WI38 (cell line): ENCODE data around the gene WFDC10A.
"Not testable (repeated sequence)": the region's sequence is repeated elsewhere in the genome, so short reads cannot be mapped to it uniquely, and the experiment has no call there.

ENCODE experiments used
- H3K4me3 ChIP-seq: 2 replicates; pipeline ENCODE4 v1.5.1; 2011; ENCODE audit warnings: low read depth, mild to moderate bottlenecking, control low read depth, low read length
- TF ChIP-seq, protein P1 (sequence below): IDR thresholded peaks from 2 replicates; pipeline ENCODE4 v1.5.1; 2012; ENCODE audit warnings: low read depth, mild to moderate bottlenecking, control low read depth, low read length

WFDC10A gene

DNA sequence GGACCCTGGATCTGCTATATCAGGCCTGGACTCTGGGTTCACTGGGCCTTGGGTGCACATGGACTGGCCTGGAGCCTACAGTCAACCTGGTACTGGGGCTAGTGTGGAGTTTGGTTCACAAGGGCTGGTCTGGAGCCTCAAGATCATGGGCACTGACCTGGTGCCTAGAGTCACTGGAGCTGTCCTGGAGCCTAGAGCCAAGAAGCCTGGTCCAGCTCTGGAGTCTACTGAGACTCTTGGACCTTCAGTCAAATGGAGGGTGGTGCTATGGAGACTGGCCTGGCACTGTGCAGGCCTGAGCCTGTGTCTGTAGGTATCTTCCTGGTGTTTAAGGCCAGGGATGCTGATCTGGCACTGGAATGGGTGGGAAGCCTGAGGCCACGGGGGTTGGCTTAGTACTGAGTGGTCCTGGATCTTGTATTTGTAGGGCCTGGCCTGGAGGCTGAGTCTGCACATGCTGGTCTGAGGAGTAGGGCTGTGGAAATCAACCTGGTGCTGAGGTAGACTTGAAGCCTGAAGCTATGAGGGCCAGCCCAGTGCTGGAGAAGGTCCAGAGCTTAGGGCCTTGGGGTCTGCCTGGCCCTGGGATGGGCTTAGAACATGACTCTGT lies 18.0 kb downstream of the WFDC10A start:
- TF ChIP-seq, protein P1, sequence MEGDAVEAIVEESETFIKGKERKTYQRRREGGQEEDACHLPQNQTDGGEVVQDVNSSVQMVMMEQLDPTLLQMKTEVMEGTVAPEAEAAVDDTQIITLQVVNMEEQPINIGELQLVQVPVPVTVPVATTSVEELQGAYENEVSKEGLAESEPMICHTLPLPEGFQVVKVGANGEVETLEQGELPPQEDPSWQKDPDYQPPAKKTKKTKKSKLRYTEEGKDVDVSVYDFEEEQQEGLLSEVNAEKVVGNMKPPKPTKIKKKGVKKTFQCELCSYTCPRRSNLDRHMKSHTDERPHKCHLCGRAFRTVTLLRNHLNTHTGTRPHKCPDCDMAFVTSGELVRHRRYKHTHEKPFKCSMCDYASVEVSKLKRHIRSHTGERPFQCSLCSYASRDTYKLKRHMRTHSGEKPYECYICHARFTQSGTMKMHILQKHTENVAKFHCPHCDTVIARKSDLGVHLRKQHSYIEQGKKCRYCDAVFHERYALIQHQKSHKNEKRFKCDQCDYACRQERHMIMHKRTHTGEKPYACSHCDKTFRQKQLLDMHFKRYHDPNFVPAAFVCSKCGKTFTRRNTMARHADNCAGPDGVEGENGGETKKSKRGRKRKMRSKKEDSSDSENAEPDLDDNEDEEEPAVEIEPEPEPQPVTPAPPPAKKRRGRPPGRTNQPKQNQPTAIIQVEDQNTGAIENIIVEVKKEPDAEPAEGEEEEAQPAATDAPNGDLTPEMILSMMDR: no peak
- H3K4me3 ChIP-seq: no peak overlapping the region

DNA sequence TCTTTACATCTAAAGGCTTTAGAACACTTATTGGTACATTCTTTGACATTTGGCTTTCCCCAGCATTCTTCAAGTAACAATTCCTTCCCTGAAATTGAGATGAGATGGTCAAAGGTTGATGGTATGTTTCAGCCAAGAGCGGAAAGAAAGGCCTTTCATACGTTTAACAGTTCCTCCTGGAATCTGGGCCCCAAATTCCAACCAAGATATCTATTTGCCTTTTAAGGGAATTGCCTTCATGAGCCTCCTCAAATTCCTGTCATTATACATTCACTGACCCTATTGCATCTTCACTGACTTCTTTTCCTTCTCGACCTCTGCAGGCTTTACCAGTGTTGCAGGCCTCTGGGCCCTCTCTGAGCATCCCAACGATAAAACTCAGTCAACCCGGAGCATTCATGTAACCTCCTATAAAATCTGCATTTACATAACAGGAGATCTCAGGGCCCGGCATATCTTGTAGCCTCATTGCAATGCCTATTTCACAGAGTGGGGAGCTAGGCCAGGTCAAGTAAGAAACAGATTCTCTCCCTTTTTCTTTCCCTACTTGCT lies 19.8 kb downstream of the WFDC10A start:
- TF ChIP-seq, protein P1: no peak
- H3K4me3 ChIP-seq: no peak overlapping the region

DNA sequence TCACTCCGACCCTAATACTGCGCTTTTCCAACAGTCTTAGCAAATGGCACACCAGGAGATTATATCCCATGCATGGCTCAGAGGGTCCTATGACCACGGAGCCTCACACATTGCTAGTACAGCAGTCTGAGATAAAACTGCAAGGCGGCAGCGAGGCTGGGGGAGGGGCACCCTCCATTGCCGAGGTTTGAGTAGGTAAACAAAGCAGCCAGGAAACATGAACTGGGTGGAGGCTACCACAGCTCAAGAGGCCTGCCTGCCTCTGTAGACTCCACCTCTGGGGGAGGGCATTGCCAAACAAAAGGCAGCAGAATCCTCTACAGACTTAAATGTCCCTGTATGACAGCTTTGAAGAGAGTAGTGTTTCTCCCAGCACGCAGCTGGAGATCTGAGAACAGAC lies 22.2 kb downstream of the WFDC10A start:
- not testable (repeated sequence) for H3K4me3 ChIP-seq

DNA sequence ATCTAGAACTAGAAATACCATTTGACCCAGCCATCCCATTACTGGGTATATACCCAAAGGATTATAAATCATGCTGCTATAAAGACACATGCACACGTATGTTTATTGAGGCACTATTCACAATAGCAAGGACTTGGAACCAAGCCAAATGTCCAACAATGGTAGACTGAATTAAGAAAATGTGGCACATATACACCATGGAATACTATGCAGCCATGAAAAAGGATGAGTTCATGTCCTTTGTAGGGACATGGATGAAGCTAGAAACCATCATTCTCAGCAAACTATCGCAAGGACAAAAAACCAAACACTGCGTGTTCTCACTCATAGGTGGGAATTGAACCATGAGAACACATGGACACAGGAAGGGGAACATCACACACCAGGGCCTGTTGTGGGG lies 27.5 kb downstream of the WFDC10A start:
- H3K4me3 ChIP-seq: not testable (repeated sequence)

GRCh38 chr20:45670139-45670538 lies 40.6 kb downstream of the WFDC10A start, which contains the start of gene WFDC11:
TSS of gene WFDC11 (minus strand) at chr20:45670239. CDS start at chr20:45650600, 19,639 bp downstream.
- TF ChIP-seq, protein P1: no peak
- H3K4me3 ChIP-seq: no peak within 1 kb of the TSS

DNA sequence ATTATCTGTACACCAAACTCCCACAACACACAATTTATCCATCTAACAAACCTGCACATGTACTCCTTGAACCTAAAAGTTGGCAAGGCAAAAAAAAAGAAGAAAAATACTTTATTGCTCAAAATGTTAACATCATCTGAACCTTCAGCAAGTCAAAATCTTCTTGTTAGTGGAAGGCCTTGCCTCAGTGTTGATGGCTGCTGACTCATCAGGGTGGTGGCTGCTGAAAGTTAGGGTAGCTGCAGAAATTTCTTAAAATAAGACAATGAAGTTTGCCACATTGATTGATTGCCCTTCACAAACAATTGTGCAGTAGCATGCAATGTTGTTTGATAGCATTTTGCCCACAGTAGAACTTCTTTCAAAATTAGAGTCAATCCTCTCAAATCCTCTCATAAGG lies 43.2 kb downstream of the WFDC10A start:
- TF ChIP-seq, protein P1: no peak
- H3K4me3 ChIP-seq: no peak overlapping the region

GRCh38 chr20:45679650-45680049 lies 50.1 kb downstream of the WFDC10A start:
- TF ChIP-seq, protein P1: no peak
- H3K4me3 ChIP-seq: no peak overlapping the region
